Mesodermal cell (in vitro differentiated cells): ENCODE results near the gene SSH3. TPM values are rescaled to one million over a fixed set of nuclear protein-coding genes. Genes with fewer than 3 reads are reported as not detected.
"Not testable (repeated sequence)": the region's sequence is repeated elsewhere in the genome, so short reads cannot be mapped to it uniquely, and the experiment has no call there.

Experiments
- H3K27ac ChIP-seq: 2 replicates; pipeline ENCODE4 v1.7.0; 2013; ENCODE audit warnings: mild to moderate bottlenecking, low read depth, low read length, moderate library complexity; ENCODE audit not compliant: severe bottlenecking
- H3K36me3 ChIP-seq: 2 replicates; pipeline ENCODE4 v1.7.1; 2013; ENCODE audit warnings: mild to moderate bottlenecking, low read length, moderate library complexity; ENCODE audit not compliant: control insufficient read depth, insufficient read depth
- H3K4me1 ChIP-seq: one replicate; pipeline ENCODE4 v1.7.1; 2013; ENCODE audit warnings: mild to moderate bottlenecking, low read length; ENCODE audit not compliant: insufficient read depth, control insufficient read depth, poor library complexity, severe bottlenecking
- H3K4me3 ChIP-seq: 2 replicates; pipeline ENCODE4 v1.7.0; 2013; ENCODE audit warnings: low read length, control low read depth, mild to moderate bottlenecking; ENCODE audit not compliant: insufficient read depth, poor library complexity, severe bottlenecking; ENCODE audit errors: extremely low read depth
- H3K9me3 ChIP-seq: 2 replicates; pipeline ENCODE4 v1.7.1; 2013; ENCODE audit warnings: mild to moderate bottlenecking, low read length, moderate library complexity; ENCODE audit not compliant: control insufficient read depth
- WGBS, 2 experiments: methylation state at CpG; one replicate each; pipeline ENCODE4 v1.1.5; 2013; ENCODE audit warnings: missing lambda C conversion rate in 2 of 2; ENCODE audit not compliant: insufficient coverage in 2 of 2; 5-methylcytosine and 5-hydroxymethylcytosine counted together
- polyA plus RNA-seq, 2 experiments: library from polyadenylated mRNA; stranded (reverse); fragments of 50-300 nt; gene quantifications; one replicate each; pipeline ENCODE4 v1.2.3, GENCODE V29; 2013

Gene SSH3, protein sequence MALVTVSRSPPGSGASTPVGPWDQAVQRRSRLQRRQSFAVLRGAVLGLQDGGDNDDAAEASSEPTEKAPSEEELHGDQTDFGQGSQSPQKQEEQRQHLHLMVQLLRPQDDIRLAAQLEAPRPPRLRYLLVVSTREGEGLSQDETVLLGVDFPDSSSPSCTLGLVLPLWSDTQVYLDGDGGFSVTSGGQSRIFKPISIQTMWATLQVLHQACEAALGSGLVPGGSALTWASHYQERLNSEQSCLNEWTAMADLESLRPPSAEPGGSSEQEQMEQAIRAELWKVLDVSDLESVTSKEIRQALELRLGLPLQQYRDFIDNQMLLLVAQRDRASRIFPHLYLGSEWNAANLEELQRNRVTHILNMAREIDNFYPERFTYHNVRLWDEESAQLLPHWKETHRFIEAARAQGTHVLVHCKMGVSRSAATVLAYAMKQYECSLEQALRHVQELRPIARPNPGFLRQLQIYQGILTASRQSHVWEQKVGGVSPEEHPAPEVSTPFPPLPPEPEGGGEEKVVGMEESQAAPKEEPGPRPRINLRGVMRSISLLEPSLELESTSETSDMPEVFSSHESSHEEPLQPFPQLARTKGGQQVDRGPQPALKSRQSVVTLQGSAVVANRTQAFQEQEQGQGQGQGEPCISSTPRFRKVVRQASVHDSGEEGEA
- 23.4 TPM for polyA plus RNA-seq (2013, experiment 1 of 2)
- 15.9 TPM for polyA plus RNA-seq (2013, experiment 2 of 2)

DNA sequence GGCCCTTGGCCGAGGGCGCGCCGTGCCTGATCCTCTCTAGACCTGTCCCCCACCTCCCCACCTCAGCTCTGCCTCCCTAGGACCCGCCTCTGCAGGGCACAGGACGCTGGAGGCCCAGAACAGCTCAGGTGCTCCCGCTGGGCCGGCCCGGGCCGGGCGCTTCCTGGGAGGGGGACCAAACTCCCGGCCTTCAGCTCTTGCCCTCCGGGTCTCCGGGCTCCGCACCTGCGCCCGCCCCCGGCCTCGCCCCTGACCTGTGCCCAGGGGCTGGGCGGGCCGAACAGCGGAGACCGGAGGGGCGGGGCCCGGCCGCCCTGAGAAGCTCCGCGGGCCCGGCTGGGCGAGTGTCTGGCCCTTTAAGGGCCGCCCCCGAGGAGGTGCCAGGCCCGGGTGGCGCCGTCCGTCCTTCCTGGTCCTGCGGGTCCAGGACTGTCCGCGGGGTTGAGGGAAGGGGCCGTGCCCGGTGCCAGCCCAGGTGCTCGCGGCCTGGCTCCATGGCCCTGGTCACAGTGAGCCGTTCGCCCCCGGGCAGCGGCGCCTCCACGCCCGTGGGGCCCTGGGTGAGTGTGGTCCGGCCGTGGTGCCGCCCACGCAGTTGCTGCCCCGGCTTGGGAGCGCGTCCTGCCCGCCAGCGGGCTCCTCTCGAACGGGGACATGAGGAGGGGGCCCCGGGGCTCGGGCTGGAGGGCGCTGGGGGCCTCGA is at the start of gene SSH3:
TSS of gene SSH3 (plus strand) at position 399 of the 703 bp plus-strand sequence. CDS start at position 495, 96 bp downstream.
- no peaks in the 10 kb centered on the region for H3K9me3 ChIP-seq
- 0 to 1% methylated on average over 52 to 54 of the region's 65 CpGs for WGBS, 2 experiments
- peak within 1 kb of the TSS; percentile 23 for H3K27ac ChIP-seq
- H3K4me3 ChIP-seq: peak within 1 kb of the TSS; percentile 60
- peaks cover 20% of the 10 kb centered on the region for H3K4me1 ChIP-seq
- peaks cover 41% of the 10 kb centered on the region for H3K36me3 ChIP-seq

- Histone ChIP-seq H3K4me3 (no peak overlapping the region), H3K4me1 (peaks cover 4% of the 10 kb centered on the region), H3K36me3 (peaks cover 81% of the 10 kb centered on the region), H3K9me3 (no peaks in the 10 kb centered on the region), H3K27ac (no peak overlapping the region)
- WGBS, 2 experiments: 94 to 95% methylated on average over 14 of the region's 14 CpGs
Observed at GRCh38 chr11:67253872-67254624, 49.3 kb upstream of the SSH3 start.

GRCh38 chr11:67254798-67255197 is 48.5 kb upstream of the SSH3 start:
- Histone ChIP-seq H3K27ac (no peak overlapping the region), H3K36me3 (peaks cover 73% of the 10 kb centered on the region), H3K4me3 (no peak overlapping the region), H3K4me1 (peaks cover 4% of the 10 kb centered on the region), H3K9me3 (no peaks in the 10 kb centered on the region)
- 97 to 98% methylated on average over 11 to 14 of the region's 15 CpGs for whole genome bisulfite sequencing, 2 experiments

DNA sequence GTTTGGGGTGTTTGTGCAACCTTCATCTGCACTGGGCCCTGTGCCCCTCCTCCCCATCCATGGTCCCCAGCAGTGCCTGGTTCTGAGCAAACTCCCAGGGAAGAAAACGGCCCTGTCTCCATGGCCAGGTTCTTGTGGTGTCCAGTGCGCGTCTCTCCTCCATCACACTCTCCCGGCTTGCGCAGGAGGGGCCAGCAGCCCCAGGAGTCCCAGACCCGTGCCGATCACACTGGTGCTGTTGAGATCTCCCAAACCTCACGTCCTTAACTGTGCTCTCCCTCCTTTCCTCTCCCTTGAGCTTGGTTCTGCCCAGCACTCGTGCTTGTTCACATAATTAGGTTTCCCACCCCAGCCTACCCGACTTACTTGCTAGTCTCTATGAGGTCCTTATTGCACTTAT is 48.0 kb upstream of the SSH3 start:
- H3K4me1 ChIP-seq: peaks cover 4% of the 10 kb centered on the region
- H3K36me3 ChIP-seq: peaks cover 68% of the 10 kb centered on the region
- 90 to 95% methylated on average over 9 of the region's 10 CpGs for WGBS, 2 experiments
- no peak overlapping the region for H3K4me3 ChIP-seq
- no peak overlapping the region for H3K27ac ChIP-seq
- no peaks in the 10 kb centered on the region for H3K9me3 ChIP-seq

DNA sequence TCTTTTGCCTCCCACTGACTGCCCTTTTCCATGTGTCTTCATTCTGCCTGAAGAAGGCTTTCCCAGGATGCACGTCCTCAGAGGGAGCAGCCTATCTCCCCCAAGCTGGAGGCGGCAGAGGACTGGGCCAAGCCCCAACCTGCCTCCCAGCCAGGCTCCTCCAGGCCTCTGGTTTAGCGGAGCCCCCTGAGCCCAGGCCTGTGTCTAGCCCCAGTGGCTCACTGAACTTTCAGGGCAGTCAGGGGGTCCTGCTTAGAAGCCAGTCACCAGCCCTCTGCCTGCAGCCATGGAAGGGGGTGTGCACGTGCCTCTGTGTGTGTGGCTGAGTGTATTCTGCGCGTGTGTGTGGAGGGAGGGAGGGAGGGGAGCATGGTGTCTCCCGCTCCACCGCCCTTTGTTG is 47.5 kb upstream of the SSH3 start:
- no peak overlapping the region for H3K27ac ChIP-seq
- H3K4me1 ChIP-seq: peaks cover 4% of the 10 kb centered on the region
- no peak overlapping the region for H3K4me3 ChIP-seq
- H3K36me3 ChIP-seq: peaks cover 63% of the 10 kb centered on the region
- WGBS, 2 experiments: 93 to 99% methylated on average over 2 to 7 of the region's 8 CpGs
- H3K9me3 ChIP-seq: no peaks in the 10 kb centered on the region

DNA sequence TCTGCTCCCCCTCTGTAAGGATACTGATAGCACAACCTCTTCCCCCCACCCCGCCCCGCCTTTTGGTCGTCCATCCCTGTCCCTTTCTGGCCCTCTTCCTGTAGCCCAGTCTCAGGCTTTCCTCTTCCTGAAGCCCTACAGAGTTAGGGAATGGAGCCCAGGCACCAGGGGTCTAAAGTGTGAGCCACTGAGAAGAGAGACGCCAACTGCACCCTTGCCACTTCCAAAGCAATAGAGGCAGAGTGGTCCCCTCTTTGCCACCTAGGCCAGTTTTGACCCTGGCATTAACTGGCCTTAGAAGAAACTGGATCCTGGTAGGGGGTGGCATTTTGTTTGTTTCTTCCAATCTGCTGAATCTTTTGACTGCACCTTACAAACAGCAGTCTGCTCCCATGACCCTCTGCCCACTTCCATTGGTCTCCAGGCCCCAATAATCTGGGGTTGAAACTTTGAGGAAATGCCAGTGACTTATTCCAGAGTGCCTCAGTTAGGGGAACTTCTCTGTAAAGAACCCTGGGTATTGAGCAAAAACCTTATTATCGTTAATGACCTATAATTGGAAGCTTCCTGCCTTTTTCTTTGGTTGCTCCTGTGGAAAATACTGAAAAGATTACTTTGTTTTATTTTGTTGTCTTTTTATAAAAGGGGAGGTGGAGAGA is 46.7 kb upstream of the SSH3 start:
- 73 to 100% methylated on average over 2 to 4 of the region's 5 CpGs for WGBS, 2 experiments
- Histone ChIP-seq H3K4me1 (peaks cover 4% of the 10 kb centered on the region), H3K9me3 (no peaks in the 10 kb centered on the region), H3K4me3 (no peak overlapping the region), H3K27ac (no peak overlapping the region), H3K36me3 (peaks cover 55% of the 10 kb centered on the region)

DNA sequence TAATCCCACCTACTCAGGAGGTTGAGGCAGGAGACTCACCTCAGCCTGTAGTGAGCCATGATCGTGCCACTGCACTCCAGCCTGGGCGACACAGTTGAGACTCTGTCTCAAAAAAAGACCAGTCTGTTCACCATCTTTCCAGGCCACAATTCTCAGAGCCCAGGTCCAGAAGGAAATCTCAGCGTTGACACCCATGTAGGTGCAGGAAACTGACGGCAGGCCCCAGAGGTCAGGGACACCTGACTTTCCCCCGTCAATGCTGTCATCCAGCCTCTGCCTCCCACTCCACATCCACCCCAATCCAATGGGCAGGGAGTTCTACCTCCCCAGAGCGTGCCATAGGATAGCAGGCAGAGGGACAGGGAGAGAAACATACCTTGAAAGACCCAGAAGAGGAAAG is 42.9 kb upstream of the SSH3 start:
- Histone ChIP-seq H3K4me1 (peaks cover 8% of the 10 kb centered on the region), H3K9me3 (no peaks in the 10 kb centered on the region), H3K4me3 (no peak overlapping the region), H3K27ac (no peak overlapping the region), H3K36me3 (peaks cover 17% of the 10 kb centered on the region)
- 89 to 90% methylated on average over 4 to 5 of the region's 6 CpGs for whole genome bisulfite sequencing, 2 experiments

DNA sequence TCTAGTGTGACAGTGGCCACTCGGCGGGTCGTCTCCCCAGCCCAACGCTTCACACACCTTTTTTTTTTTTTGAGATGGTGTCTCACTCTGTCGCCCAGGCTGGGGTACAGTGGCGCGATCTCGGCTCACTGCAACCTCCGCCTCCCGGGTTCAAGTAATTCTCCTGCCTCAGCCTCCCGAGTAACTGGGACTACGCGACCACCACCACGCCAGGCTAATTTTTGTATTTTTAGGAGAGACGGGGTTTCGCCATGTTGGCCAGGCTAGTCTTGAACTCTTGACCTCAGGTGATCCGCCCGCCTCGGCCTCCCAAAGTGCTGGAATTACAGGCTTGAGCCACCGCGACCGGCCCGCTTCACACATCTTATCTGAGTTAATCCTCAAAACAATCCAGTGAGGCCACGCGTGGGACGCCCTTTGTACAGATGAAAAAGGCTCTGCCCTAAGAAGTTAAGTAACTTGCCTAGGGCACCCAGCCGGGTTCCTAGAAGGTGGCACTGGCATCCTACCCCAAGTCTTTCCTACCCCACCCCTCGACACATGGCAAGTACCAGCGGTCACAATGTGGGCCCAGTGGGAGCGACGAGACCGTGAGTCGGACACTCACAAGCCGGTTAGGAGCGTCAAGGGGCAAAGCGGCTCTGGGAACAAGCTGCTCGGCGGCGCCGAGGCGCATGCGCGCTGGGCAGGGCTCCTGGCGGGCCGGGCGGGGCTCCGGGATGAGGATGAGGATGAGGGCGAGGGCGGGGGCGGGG is 42.3 kb upstream of the SSH3 start:
- peaks cover 11% of the 10 kb centered on the region for H3K36me3 ChIP-seq
- not testable (repeated sequence) for H3K4me1 ChIP-seq, H3K27ac ChIP-seq, H3K9me3 ChIP-seq
- peak overlapping the region; percentile 23 for H3K4me3 ChIP-seq
- 44 to 55% methylated on average over 31 to 42 of the region's 50 CpGs for WGBS, 2 experiments

- Histone ChIP-seq H3K4me1 (peaks cover 4% of the 10 kb centered on the region), H3K4me3 (peak overlapping the region; percentile 23), H3K27ac (no peak overlapping the region), H3K36me3 (peaks cover 8% of the 10 kb centered on the region), H3K9me3 (no peaks in the 10 kb centered on the region)
- WGBS, 2 experiments: 5 to 15% methylated on average over 13 to 17 of the region's 18 CpGs
Observed at GRCh38 chr11:67261640-67261945, 41.7 kb upstream of the SSH3 start.
